ENCODE measurements around the gene TMCO6. TPM values are rescaled to one million over a fixed set of nuclear protein-coding genes. Genes with fewer than 3 reads are reported as not detected.

The TMCO6 gene
- polyA plus RNA-seq, 4 donors = 15.5 to 18.8 (median 16.9) TPM

GRCh38 chr5:140671472-140672125, 32.3 kb downstream of the TMCO6 start:
- no peak for DNase-seq (ENCODE audit: low read depth in 4 of 4, low spot score in 3 of 4)

- no peak for DNase-seq (ENCODE audit: low read depth in 4 of 4, low spot score in 3 of 4)
Measured at GRCh38 chr5:140672455-140673186, 33.4 kb downstream of the TMCO6 start.

GRCh38 chr5:140673187-140673976, 34.1 kb downstream of the TMCO6 start, which contains the start of gene DND1:
TSS of gene DND1 (minus strand) at chr5:140673576. CDS start at chr5:140673542, 34 bp downstream.
- no peak for DNase-seq (ENCODE audit: low read depth in 4 of 4, low spot score in 3 of 4)

- no peak for DNase-seq (ENCODE audit: low read depth in 4 of 4, low spot score in 3 of 4)
Measured at GRCh38 chr5:140674211-140674610, 35.0 kb downstream of the TMCO6 start.

- DNase-seq (ENCODE audit: low read depth in 4 of 4, low spot score in 3 of 4) = no peak
Measured at GRCh38 chr5:140674629-140675028, 35.4 kb downstream of the TMCO6 start.

GRCh38 chr5:140677947-140678346, 38.7 kb downstream of the TMCO6 start:
- no peak for DNase-seq (ENCODE audit: low read depth in 4 of 4, low spot score in 3 of 4)

- no peak for DNase-seq (ENCODE audit: low read depth in 4 of 4, low spot score in 3 of 4)
Measured at GRCh38 chr5:140678993-140679392, 39.7 kb downstream of the TMCO6 start.

- no peak for DNase-seq (ENCODE audit: low read depth in 4 of 4, low spot score in 3 of 4)
Measured at GRCh38 chr5:140690376-140690932, 51.2 kb downstream of the TMCO6 start.

GRCh38 chr5:140690941-140691924, 52.0 kb downstream of the TMCO6 start, which contains the start of the genes HARS1 and HARS2:
TSS of gene HARS1 (minus strand) at chr5:140691370. CDS start at chr5:140691304, 66 bp downstream.
TSS of gene HARS2 (plus strand) at chr5:140691455. CDS start at chr5:140691649, 194 bp downstream.
- DNase-seq (ENCODE audit: low read depth in 4 of 4, low spot score in 3 of 4) = peak; percentile 73 to 84 (median 80)

GRCh38 chr5:140694276-140694675, 55.0 kb downstream of the TMCO6 start:
- DNase-seq (ENCODE audit: low read depth in 4 of 4, low spot score in 3 of 4) = no peak

Other genes starting within 250 kb of the TMCO6 start
- gene ANKHD1, start 237.6 kb upstream of the TMCO6 start, polyA plus RNA-seq (ENCODE audit: insufficient read length in 4 of 4) = 100 to 1,000 TPM; 101 to 115 (median 108) TPM
- gene EIF4EBP3, start 91.8 kb upstream of the TMCO6 start, polyA plus RNA-seq (ENCODE audit: insufficient read length in 4 of 4) = 10 to 100 TPM; 10.4 to 12.5 (median 12.0) TPM
- 10 to 100 TPM; 23.4 to 29.6 (median 26.4) TPM for gene SRA1, start 82.0 kb upstream of the TMCO6 start, polyA plus RNA-seq (ENCODE audit: insufficient read length in 4 of 4)
- 10 to 100 TPM; 31.3 to 39.8 (median 33.9) TPM for gene APBB3, start 74.9 kb upstream of the TMCO6 start, polyA plus RNA-seq (ENCODE audit: insufficient read length in 4 of 4)
- 10 to 100 TPM; 83.5 to 87.5 (median 85.2) TPM for gene SLC35A4, start 74.6 kb upstream of the TMCO6 start, polyA plus RNA-seq (ENCODE audit: insufficient read length in 4 of 4)
- 10 to 100 TPM in 1 of 4 donors, 1 to 10 TPM in 3; 7.3 to 10.0 (median 8.4) TPM for gene CD14, start 6.3 kb upstream of the TMCO6 start, polyA plus RNA-seq (ENCODE audit: insufficient read length in 4 of 4)
- 100 to 1,000 TPM in 1 of 4 donors, 10 to 100 TPM in 3; 73.4 to 113 (median 79.0) TPM for gene NDUFA2, start 8.2 kb downstream of the TMCO6 start, polyA plus RNA-seq (ENCODE audit: insufficient read length in 4 of 4)
- 100 to 1,000 TPM; 150 to 164 (median 156) TPM for gene IK, start 8.4 kb downstream of the TMCO6 start, polyA plus RNA-seq (ENCODE audit: insufficient read length in 4 of 4)
- gene WDR55, start 25.5 kb downstream of the TMCO6 start, polyA plus RNA-seq (ENCODE audit: insufficient read length in 4 of 4) = 10 to 100 TPM; 13.2 to 15.3 (median 14.3) TPM
- under 1 TPM in 2 of 4 donors, not detected in 2; 0.14 to 0.29 TPM for gene DND1, start 34.1 kb downstream of the TMCO6 start, polyA plus RNA-seq (ENCODE audit: insufficient read length in 4 of 4)
- 10 to 100 TPM; 65.0 to 67.1 (median 66.5) TPM for gene HARS1, start 51.9 kb downstream of the TMCO6 start, polyA plus RNA-seq (ENCODE audit: insufficient read length in 4 of 4)
- gene HARS2, start 52.0 kb downstream of the TMCO6 start, polyA plus RNA-seq (ENCODE audit: insufficient read length in 4 of 4) = 10 to 100 TPM; 42.7 to 47.6 (median 45.9) TPM
- gene ZMAT2, start 61.0 kb downstream of the TMCO6 start, polyA plus RNA-seq (ENCODE audit: insufficient read length in 4 of 4) = 100 to 1,000 TPM; 103 to 126 (median 118) TPM
- under 1 TPM in 1 of 4 donors, not detected in 3; 0.06 TPM for gene PCDHA1, start 146.7 kb downstream of the TMCO6 start, polyA plus RNA-seq (ENCODE audit: insufficient read length in 4 of 4)
- under 1 TPM; 0.13 to 0.30 (median 0.25) TPM for gene PCDHA2, start 155.4 kb downstream of the TMCO6 start, polyA plus RNA-seq (ENCODE audit: insufficient read length in 4 of 4)
- gene PCDHA3, start 161.6 kb downstream of the TMCO6 start, polyA plus RNA-seq (ENCODE audit: insufficient read length in 4 of 4) = under 1 TPM; 0.25 to 0.49 (median 0.38) TPM
- 1 to 10 TPM in 2 of 4 donors, under 1 TPM in 2; 0.62 to 1.6 (median 1.1) TPM for gene PCDHA4, start 167.6 kb downstream of the TMCO6 start, polyA plus RNA-seq (ENCODE audit: insufficient read length in 4 of 4)
- under 1 TPM in 3 of 4 donors, not detected in 1; 0.04 to 0.15 (median 0.06) TPM for gene PCDHA5, start 182.2 kb downstream of the TMCO6 start, polyA plus RNA-seq (ENCODE audit: insufficient read length in 4 of 4)
- gene PCDHA6, start 188.5 kb downstream of the TMCO6 start, polyA plus RNA-seq (ENCODE audit: insufficient read length in 4 of 4) = under 1 TPM; 0.13 to 0.51 (median 0.47) TPM
- under 1 TPM; 0.28 to 0.51 (median 0.37) TPM for gene PCDHA7, start 194.8 kb downstream of the TMCO6 start, polyA plus RNA-seq (ENCODE audit: insufficient read length in 4 of 4)
- under 1 TPM in 3 of 4 donors, not detected in 1; 0.04 to 0.07 (median 0.06) TPM for gene PCDHA8, start 201.7 kb downstream of the TMCO6 start, polyA plus RNA-seq (ENCODE audit: insufficient read length in 4 of 4)
- under 1 TPM in 3 of 4 donors, not detected in 1; 0.01 to 0.11 (median 0.06) TPM for gene PCDHA9, start 208.9 kb downstream of the TMCO6 start, polyA plus RNA-seq (ENCODE audit: insufficient read length in 4 of 4)
- 1 to 10 TPM in 1 of 4 donors, under 1 TPM in 3; 0.05 to 1.7 (median 0.43) TPM for gene PCDHA10, start 216.4 kb downstream of the TMCO6 start, polyA plus RNA-seq (ENCODE audit: insufficient read length in 4 of 4)
- gene PCDHA11, start 229.5 kb downstream of the TMCO6 start, polyA plus RNA-seq (ENCODE audit: insufficient read length in 4 of 4) = under 1 TPM; 0.16 to 0.37 (median 0.27) TPM
- gene PCDHA12, start 235.9 kb downstream of the TMCO6 start, polyA plus RNA-seq (ENCODE audit: insufficient read length in 4 of 4) = under 1 TPM; 0.03 to 0.24 (median 0.10) TPM
- under 1 TPM in 3 of 4 donors, not detected in 1; 0.01 to 0.14 (median 0.04) TPM for gene PCDHA13, start 242.7 kb downstream of the TMCO6 start, polyA plus RNA-seq (ENCODE audit: insufficient read length in 4 of 4)